Measurements from ENCODE around the gene AFG3L2.

AFG3L2 gene

DNA sequence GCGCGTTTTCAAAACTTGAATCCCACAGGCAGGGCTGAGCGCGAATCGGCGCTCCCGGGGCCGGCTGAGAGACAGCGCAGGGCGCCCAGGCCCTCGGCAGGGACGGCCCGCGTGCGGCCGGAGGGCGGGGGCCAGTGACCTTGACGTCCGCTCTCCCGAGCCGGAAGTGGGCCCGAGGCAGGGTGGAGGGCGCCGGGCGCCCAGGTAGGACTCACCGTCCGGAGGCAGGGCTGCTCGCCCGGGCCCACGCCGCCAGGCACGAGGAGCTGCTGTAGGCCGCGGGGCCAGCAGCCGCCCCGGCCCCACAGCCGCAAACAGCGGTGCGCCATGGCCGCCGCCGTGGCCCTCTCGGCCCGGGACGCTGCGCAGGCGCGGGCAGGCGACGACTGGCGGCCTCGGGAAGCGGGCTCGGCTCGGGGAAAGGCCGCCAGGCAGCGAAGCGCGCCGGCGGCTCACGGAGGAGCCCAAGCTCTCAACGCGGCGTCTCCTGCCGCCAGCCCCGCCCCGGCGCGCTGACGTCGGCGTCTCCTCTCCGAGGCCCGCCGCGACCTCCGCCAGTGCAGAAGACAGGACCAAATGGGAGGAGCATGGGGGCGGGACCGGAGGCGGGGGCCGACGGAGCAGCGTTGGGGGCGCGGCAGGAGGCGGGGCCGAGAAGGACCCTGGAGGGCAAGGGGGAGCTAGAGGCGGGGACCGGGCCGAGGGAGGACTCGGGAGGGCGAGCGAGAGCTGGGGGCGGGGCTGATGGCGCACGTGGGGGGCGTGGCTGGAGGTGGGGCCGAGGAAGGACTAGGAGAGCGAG lies at the start of gene AFG3L2:
Gene AFG3L2 (minus strand): TSS at position 474 of the 802 bp plus-strand sequence. CDS start 145 bp downstream, at position 329.
- peak; percentile 91 for DNase-seq (ENCODE audit: extremely low read depth, low read depth)
- TF ChIP-seq, protein P1, sequence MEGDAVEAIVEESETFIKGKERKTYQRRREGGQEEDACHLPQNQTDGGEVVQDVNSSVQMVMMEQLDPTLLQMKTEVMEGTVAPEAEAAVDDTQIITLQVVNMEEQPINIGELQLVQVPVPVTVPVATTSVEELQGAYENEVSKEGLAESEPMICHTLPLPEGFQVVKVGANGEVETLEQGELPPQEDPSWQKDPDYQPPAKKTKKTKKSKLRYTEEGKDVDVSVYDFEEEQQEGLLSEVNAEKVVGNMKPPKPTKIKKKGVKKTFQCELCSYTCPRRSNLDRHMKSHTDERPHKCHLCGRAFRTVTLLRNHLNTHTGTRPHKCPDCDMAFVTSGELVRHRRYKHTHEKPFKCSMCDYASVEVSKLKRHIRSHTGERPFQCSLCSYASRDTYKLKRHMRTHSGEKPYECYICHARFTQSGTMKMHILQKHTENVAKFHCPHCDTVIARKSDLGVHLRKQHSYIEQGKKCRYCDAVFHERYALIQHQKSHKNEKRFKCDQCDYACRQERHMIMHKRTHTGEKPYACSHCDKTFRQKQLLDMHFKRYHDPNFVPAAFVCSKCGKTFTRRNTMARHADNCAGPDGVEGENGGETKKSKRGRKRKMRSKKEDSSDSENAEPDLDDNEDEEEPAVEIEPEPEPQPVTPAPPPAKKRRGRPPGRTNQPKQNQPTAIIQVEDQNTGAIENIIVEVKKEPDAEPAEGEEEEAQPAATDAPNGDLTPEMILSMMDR (IDR thresholded peaks at IDR 0.05; ENCODE audit: low read depth, low read length, missing control alignments) = no peak
- peak within 1 kb of the TSS; percentile 97 for H3K4me3 ChIP-seq (replicated peaks; ENCODE audit: low read depth, low read length)

DNA sequence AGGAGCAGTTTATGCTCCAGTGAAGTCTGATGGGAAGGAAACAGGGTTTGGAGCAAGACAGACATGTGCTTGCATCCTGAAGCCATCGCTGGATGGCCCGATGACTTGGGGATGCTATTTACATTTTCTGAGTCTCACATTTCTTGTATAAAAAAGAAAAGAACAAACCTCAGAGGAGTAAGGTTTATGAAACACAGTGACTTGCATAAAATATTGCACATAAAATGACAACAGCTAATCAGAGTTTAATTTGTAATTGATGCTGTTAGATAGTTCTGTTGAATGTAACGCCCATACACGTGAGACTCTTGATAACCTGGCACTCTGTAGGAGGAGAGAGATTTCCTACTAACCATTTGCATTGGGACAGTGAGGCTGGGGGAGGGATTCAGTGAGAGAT lies 47.2 kb upstream of the AFG3L2 start:
- H3K4me3 ChIP-seq (replicated peaks; ENCODE audit: low read depth, low read length) = no peak overlapping the region
- TF ChIP-seq, protein P1 (IDR thresholded peaks at IDR 0.05; ENCODE audit: low read depth, low read length, missing control alignments) = no peak
- no peak for DNase-seq (ENCODE audit: extremely low read depth, low read depth)

DNA sequence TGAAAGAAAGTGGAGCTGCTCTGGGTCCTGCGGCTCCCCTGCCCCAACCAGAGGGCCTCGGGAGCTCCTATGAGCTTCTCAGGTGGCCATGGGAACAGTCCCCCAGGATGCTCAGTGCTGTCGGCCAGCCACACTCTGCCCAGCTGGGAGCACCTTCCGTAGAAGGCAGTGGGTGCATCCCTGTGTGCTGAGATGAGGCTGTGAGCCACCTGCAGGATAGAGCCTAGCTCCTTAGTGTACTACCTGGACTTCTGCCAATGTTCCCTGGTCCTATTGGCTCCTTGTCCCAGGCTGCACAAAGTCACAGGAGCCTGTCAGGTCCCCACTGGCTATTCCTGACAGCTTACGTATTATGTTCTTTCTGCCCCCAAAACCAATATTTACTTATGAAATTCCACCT lies 46.8 kb upstream of the AFG3L2 start:
- TF ChIP-seq, protein P1 (IDR thresholded peaks at IDR 0.05; ENCODE audit: low read depth, low read length, missing control alignments) = no peak
- H3K4me3 ChIP-seq (replicated peaks; ENCODE audit: low read depth, low read length) = no peak overlapping the region
- DNase-seq (ENCODE audit: extremely low read depth, low read depth) = no peak

DNA sequence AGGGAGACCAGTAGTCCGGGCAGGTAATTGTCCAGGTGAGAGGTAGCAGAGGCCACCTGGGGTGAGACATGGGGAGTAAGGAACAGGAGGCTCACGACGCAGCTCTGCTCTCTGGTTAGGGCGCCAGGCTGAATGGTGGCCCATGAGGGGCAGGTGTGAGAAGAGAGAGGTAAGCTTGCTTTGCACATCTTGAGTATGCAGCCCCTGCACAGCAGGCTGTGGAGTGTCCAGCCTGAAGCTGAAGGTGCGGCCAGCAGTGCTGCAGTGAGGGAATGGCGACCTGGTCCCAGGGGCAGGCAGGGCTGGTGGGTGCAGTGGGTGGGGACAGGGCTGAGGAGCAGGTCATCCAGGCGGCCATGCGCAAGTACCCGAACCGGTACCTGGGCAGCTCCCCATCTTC lies 46.4 kb upstream of the AFG3L2 start:
- TF ChIP-seq, protein P1 (IDR thresholded peaks at IDR 0.05; ENCODE audit: low read depth, low read length, missing control alignments) = no peak

DNA sequence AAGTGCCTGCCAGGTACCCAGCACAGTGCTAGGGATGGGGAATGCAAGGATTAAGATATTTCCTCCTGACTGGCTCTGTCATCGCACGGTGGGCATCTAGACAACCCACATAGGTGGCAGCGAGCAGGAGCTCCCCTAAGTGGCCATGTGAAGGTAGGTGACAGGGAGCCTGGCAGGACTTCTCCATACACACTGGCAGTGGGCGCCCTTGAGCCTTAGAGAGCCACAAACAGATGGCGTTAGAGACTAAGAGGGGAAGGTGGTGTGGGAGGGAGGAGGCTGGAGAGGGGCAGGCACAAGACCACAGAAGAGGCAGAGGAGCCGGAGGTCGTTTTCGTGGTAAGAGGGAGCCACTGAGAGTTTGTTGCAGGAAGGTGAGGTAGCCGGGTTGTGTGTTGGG lies 45.9 kb upstream of the AFG3L2 start:
- H3K4me3 ChIP-seq (replicated peaks; ENCODE audit: low read depth, low read length) = no peak overlapping the region
- TF ChIP-seq, protein P1 (IDR thresholded peaks at IDR 0.05; ENCODE audit: low read depth, low read length, missing control alignments) = peak; percentile 9
- no peak for DNase-seq (ENCODE audit: extremely low read depth, low read depth)

More for the DNA sequence above, 46.4 kb upstream of the AFG3L2 start:
- no peak for DNase-seq (ENCODE audit: extremely low read depth, low read depth)
- H3K4me3 ChIP-seq (replicated peaks; ENCODE audit: low read depth, low read length) = no peak overlapping the region

DNA sequence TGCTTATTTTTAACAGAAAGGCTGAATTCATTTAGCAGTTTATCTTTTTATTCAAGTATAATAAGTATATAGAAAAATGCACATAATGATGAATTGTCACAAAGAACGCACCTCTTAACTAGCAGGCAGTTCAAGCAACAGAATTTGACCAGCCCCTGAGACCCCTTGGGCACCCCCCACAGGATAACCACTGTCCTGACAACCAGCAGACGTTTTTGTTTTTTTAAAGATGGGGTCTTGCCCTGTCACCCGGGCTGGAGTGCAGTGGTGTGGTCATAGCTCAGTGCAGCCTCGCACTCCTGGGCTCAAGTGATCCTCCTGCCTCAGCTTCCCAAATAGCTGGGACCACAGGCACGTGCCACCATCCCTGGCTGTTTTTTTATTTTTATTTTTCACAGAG lies 44.7 kb upstream of the AFG3L2 start:
- TF ChIP-seq, protein P1 (IDR thresholded peaks at IDR 0.05; ENCODE audit: low read depth, low read length, missing control alignments) = no peak
- no peak overlapping the region for H3K4me3 ChIP-seq (replicated peaks; ENCODE audit: low read depth, low read length)
- no peak for DNase-seq (ENCODE audit: extremely low read depth, low read depth)
